HCT116 (cell line): ENCODE data around the gene NAA25. TPM values are rescaled to one million over a fixed set of nuclear protein-coding genes. Genes with fewer than 3 reads are reported as not detected.

ENCODE experiments used
- ATAC-seq: fragments of 200-7000 bp; cut with Tn5 transposase; 2 replicates; pipeline ENCODE4 v1.9.1; 2020; ENCODE audit warnings: mild to moderate bottlenecking, moderate library complexity
- BruUV-seq: library from RNA; stranded (reverse); fragments of 400-500 nt; replicated peaks from 2 replicates; lab custom pipeline; 2021; lab: Mats Ljungman, UMichigan
- CTCF ChIA-PET: fragments of 300-600 bp; sonication (Branson Sonifier 250); formaldehyde crosslinking; loops from one replicate; lab custom pipeline; 2021; ENCODE audit warnings: antibody characterized with exemption; lab: Charles Lee
- POLR2A ChIA-PET: fragments of 300-600, 350-600 bp; sonication (Branson Sonifier 250); formaldehyde crosslinking; loops from one replicate; lab custom pipeline; 2021; ENCODE audit warnings: antibody characterized with exemption; lab: Charles Lee
- RAD21 ChIA-PET, 2 experiments: fragments of 300-600 bp; sonication (Branson Sonifier 250); formaldehyde crosslinking; loops; one replicate each; lab custom pipeline; 2023; ENCODE audit warnings: low total read pairs in 2 of 2; ENCODE audit not compliant: uncharacterized antibody in 2 of 2, unreplicated experiment in 2 of 2, low non-redundant PET in 1 of 2; lab: Charles Lee
- DNase-seq: peaks from one replicate; pipeline ENCODE4 v3.0.0-alpha.2; 2010; ENCODE audit warnings: low read depth, low spot score
- H2AFZ ChIP-seq: fragments of 200-600 bp; shearing (Covaris generic), sonication (generic); 2 replicates; pipeline ENCODE4 v1.6.1; 2017; ENCODE audit warnings: low read depth, mixed run types, mixed read lengths, antibody characterized with exemption, low read length; ENCODE audit not compliant: poor library complexity, severe bottlenecking
- H3K27ac ChIP-seq: 2 replicates; pipeline ENCODE4 v1.5.1; 2012; ENCODE audit warnings: low read depth, low read length
- H3K27me3 ChIP-seq: fragments of 200-600 bp; sonication (generic); 2 replicates; pipeline ENCODE4 v1.6.1; 2016; ENCODE audit warnings: mixed run types, low read length, mixed read lengths; ENCODE audit not compliant: insufficient read depth
- H3K36me3 ChIP-seq, 2 experiments: fragments of 200-500 bp in 1 of 2; fragments of 200-600 bp in 1 of 2; sonication (Bioruptor generic) in 1 of 2; sonication (generic) in 1 of 2; 2 replicates each; pipeline versions ENCODE4 v1.5.1 to v1.6.1; 2014 to 2016; ENCODE audit warnings: low read length in 2 of 2, inconsistent platforms in 1 of 2, mixed read lengths in 1 of 2, mixed run types in 1 of 2; ENCODE audit not compliant: insufficient read depth in 2 of 2, control insufficient read depth in 1 of 2
- H3K4me1 ChIP-seq, 2 experiments: fragments of 200-600 bp in 1 of 2; sonication (generic) in 1 of 2; 2 replicates each; pipeline versions ENCODE4 v1.5.1 to v1.6.1; 2012 to 2017; ENCODE audit warnings: low read length in 2 of 2, inconsistent platforms in 1 of 2, mild to moderate bottlenecking in 1 of 2, mixed read lengths in 1 of 2, mixed run types in 1 of 2, moderate library complexity in 1 of 2; ENCODE audit not compliant: insufficient read depth in 2 of 2, control insufficient read depth in 1 of 2
- H3K4me2 ChIP-seq: fragments of 200-600 bp; sonication (generic); 2 replicates; pipeline ENCODE4 v1.6.1; 2017; ENCODE audit warnings: mixed run types, low read length, mixed read lengths
- H3K4me3 ChIP-seq, 2 experiments: fragments of 200-600 bp in 1 of 2; sonication (generic) in 1 of 2; replicated peaks in 1 of 2; 2 replicates each; pipeline ENCODE4 v1.5.1; 2011 to 2016; ENCODE audit warnings: low read length in 2 of 2, control low read depth in 1 of 2, low read depth in 1 of 2, mild to moderate bottlenecking in 1 of 2, mixed read lengths in 1 of 2, mixed run types in 1 of 2
- H3K79me2 ChIP-seq: fragments of 200-600 bp; sonication (generic); 2 replicates; pipeline ENCODE4 v1.6.1; 2017; ENCODE audit warnings: mild to moderate bottlenecking, mixed run types, low read length, moderate library complexity, mixed read lengths; ENCODE audit not compliant: insufficient read depth
- H3K9ac ChIP-seq: fragments of 200-600 bp; sonication (generic); 2 replicates; pipeline ENCODE4 v1.6.1; 2016; ENCODE audit warnings: low read length, mixed read lengths
- H3K9me2 ChIP-seq: fragments of 200-600 bp; sonication (generic), shearing (Covaris generic); 2 replicates; pipeline ENCODE4 v1.6.1; 2017; ENCODE audit warnings: mixed run types, mild to moderate bottlenecking, moderate library complexity; ENCODE audit not compliant: insufficient read depth
- H3K9me3 ChIP-seq, 2 experiments: fragments of 200-500 bp in 1 of 2; fragments of 200-600 bp in 1 of 2; sonication (Bioruptor generic) in 1 of 2; sonication (generic) in 1 of 2; 2 replicates each; pipeline ENCODE4 v1.6.1; 2014 to 2017; ENCODE audit warnings: low read length in 2 of 2, mixed read lengths in 2 of 2, inconsistent platforms in 1 of 2, low read depth in 1 of 2, mild to moderate bottlenecking in 1 of 2, mixed run types in 1 of 2, moderate library complexity in 1 of 2; ENCODE audit not compliant: control insufficient read depth in 1 of 2, insufficient read depth in 1 of 2
- H4K20me1 ChIP-seq: fragments of 200-600 bp; sonication (generic), shearing (Covaris generic); 2 replicates; pipeline ENCODE4 v1.6.1; 2017; ENCODE audit warnings: mixed run types, mild to moderate bottlenecking, moderate library complexity; ENCODE audit not compliant: insufficient read depth
- CEBPB ChIP-seq: IDR thresholded peaks from 2 replicates; pipeline ENCODE4 v1.6.1; 2012; ENCODE audit warnings: low read depth
- ELF1 ChIP-seq: IDR thresholded peaks from 2 replicates; pipeline ENCODE4 v1.6.1; 2012; ENCODE audit warnings: low read depth, borderline replicate concordance
- EZH2phosphoT487 ChIP-seq: fragments of 200-600 bp; IDR thresholded peaks from 2 replicates; pipeline ENCODE4 v1.6.1; 2018; ENCODE audit warnings: antibody characterized with exemption, borderline replicate concordance
- POLR2A ChIP-seq: IDR thresholded peaks from 2 replicates; pipeline ENCODE4 v1.7.0; 2011; ENCODE audit warnings: borderline replicate concordance; ENCODE audit not compliant: insufficient read depth, insufficient read length; ENCODE audit errors: extremely low read depth
- POLR2AphosphoS5 ChIP-seq: IDR thresholded peaks from 2 replicates; pipeline ENCODE4 v1.6.1; 2011; ENCODE audit warnings: mild to moderate bottlenecking, low read depth, low read length, moderate library complexity
- RAD21 ChIP-seq: IDR thresholded peaks from 2 replicates; pipeline ENCODE4 v1.6.1; 2012; ENCODE audit warnings: low read depth, mild to moderate bottlenecking
- SP1 ChIP-seq: IDR thresholded peaks from 2 replicates; pipeline ENCODE4 v1.6.1; 2012; ENCODE audit warnings: low read depth
- SRF ChIP-seq: IDR thresholded peaks from 2 replicates; pipeline ENCODE4 v1.6.1; 2012; ENCODE audit warnings: low read depth
- YY1 ChIP-seq: IDR thresholded peaks from 2 replicates; pipeline ENCODE4 v1.6.1; 2011; ENCODE audit warnings: low read length, low read depth, moderate library complexity, mild to moderate bottlenecking; ENCODE audit not compliant: insufficient replicate concordance; ENCODE audit errors: extremely low read depth
- ZFX ChIP-seq: fragments of 450-650 bp; IDR thresholded peaks from 2 replicates; pipeline ENCODE4 v1.6.1; 2017
- ZNF274 ChIP-seq: fragments of 200-500 bp; sonication (Bioruptor generic); IDR thresholded peaks from 2 replicates; pipeline ENCODE4 v1.6.1; 2014; ENCODE audit warnings: mild to moderate bottlenecking, low read depth, low read length, inconsistent platforms
- intact Hi-C: fragments of 100-400 bp; cut with micrococcal nuclease; formaldehyde crosslinking; loops from 2 replicates; pipeline ENCODE4 v1.10.0; 2022
- total RNA-seq: library from RNA; stranded (reverse); gene quantifications from one replicate; pipeline ENCODE4 v1.2.1, GENCODE V29; 2021; ENCODE audit not compliant: unreplicated experiment
- TF ChIP-seq, protein P1 (sequence below): IDR thresholded peaks from 2 replicates; pipeline ENCODE4 v1.6.1; 2012
- TF ChIP-seq, protein P2 (sequence below): IDR thresholded peaks from 2 replicates; pipeline ENCODE4 v1.6.1; 2012
- TF ChIP-seq, protein P3 (sequence below), 3 experiments: fragments of 200-600 bp in 1 of 3; sonication (generic) in 1 of 3; IDR thresholded peaks in 2 of 3; conservative IDR thresholded peaks in 1 of 3; 2 replicates each; pipeline ENCODE4 v1.5.1; 2012 to 2017; ENCODE audit warnings: low read depth in 2 of 3, low read length in 2 of 3, antibody characterized with exemption in 1 of 3, borderline replicate concordance in 1 of 3, control low read depth in 1 of 3, mild to moderate bottlenecking in 1 of 3, mixed read lengths in 1 of 3, mixed run types in 1 of 3, moderate library complexity in 1 of 3; ENCODE audit not compliant: insufficient read depth in 1 of 3

NAA25 gene
- total RNA-seq, 1 experiment from 2014 or later, result 56.6 TPM

DNA sequence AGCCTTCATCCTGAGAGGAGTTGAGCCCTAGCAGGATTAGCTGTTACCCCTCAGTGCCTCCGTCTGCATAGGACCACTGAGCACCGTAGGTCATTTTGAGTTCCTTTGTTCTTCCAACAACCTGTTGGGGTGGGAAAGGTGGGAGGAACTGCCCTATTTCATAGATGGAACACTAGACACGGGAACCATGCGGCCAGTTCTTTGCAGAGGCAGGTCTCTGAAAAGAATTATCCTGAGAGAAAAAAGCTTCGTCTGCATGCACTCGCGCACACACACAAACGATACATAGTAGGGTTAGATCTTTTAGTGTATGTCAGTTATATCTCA is 45.3 kb upstream of the NAA25 start:
- TF ChIP-seq ELF1 (no peak), SP1 (no peak), YY1 (no peak), EZH2phosphoT487 (no peak), SRF (no peak), POLR2A (no peak), ZNF274 (no peak), RAD21 (no peak), CEBPB (no peak), ZFX (no peak), POLR2AphosphoS5 (no peak)
- TF ChIP-seq, protein P1, sequence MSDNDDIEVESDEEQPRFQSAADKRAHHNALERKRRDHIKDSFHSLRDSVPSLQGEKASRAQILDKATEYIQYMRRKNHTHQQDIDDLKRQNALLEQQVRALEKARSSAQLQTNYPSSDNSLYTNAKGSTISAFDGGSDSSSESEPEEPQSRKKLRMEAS, result no peak
- TF ChIP-seq, protein P2, sequence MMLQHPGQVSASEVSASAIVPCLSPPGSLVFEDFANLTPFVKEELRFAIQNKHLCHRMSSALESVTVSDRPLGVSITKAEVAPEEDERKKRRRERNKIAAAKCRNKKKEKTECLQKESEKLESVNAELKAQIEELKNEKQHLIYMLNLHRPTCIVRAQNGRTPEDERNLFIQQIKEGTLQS, result no peak
- TF ChIP-seq, protein P3, sequence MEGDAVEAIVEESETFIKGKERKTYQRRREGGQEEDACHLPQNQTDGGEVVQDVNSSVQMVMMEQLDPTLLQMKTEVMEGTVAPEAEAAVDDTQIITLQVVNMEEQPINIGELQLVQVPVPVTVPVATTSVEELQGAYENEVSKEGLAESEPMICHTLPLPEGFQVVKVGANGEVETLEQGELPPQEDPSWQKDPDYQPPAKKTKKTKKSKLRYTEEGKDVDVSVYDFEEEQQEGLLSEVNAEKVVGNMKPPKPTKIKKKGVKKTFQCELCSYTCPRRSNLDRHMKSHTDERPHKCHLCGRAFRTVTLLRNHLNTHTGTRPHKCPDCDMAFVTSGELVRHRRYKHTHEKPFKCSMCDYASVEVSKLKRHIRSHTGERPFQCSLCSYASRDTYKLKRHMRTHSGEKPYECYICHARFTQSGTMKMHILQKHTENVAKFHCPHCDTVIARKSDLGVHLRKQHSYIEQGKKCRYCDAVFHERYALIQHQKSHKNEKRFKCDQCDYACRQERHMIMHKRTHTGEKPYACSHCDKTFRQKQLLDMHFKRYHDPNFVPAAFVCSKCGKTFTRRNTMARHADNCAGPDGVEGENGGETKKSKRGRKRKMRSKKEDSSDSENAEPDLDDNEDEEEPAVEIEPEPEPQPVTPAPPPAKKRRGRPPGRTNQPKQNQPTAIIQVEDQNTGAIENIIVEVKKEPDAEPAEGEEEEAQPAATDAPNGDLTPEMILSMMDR (IDR thresholded peaks at IDR 0.05 in 2 of 3, conservative IDR thresholded peaks at IDR 0.05 in 1 of 3; ENCODE audit: borderline replicate concordance in 1 of 3, insufficient read depth in 1 of 3, low read depth in 2 of 3, low read length in 2 of 3), result no peak
- POLR2A ChIA-PET, result no interaction called here
- no peaks in the 10 kb centered on the region for H4K20me1 ChIP-seq
- H2AFZ ChIP-seq, result no peak overlapping the region
- H3K9ac ChIP-seq, result no peak overlapping the region
- intact Hi-C loops, result no loop called here
- no peaks in the 10 kb centered on the region for H3K9me3 ChIP-seq
- no peak for ATAC-seq
- BruUV-seq, result no TSS peak
- H3K4me3 ChIP-seq, result no peak overlapping the region
- H3K27me3 ChIP-seq, result no peaks in the 10 kb centered on the region
- H3K79me2 ChIP-seq, result no peaks in the 10 kb centered on the region
- no peak overlapping the region for H3K4me2 ChIP-seq
- no peak overlapping the region for H3K27ac ChIP-seq
- no peaks in the 10 kb centered on the region for H3K9me2 ChIP-seq
- H3K36me3 ChIP-seq, result peaks cover 20 to 34% of the 10 kb centered on the region in 2 experiments
- CTCF ChIA-PET, result no interaction called here
- RAD21 ChIA-PET, result no interaction called here
- H3K4me1 ChIP-seq, result peaks cover 0 to 8% of the 10 kb centered on the region in 2 experiments; a peak in 1 of 4 replicates
- no peak for DNase-seq
